A549 (cell line): Measurements from ENCODE around the gene YIPF5. TPM values are rescaled to one million over a fixed set of nuclear protein-coding genes. Genes with fewer than 3 reads are reported as not detected.

ENCODE experiments used
- ATAC-seq, 2 experiments: fragments of 200-7000 bp in 1 of 2; fragments of >200 bp in 1 of 2; cut with Nextera tagmentation in 1 of 2; cut with Tn5 transposase in 1 of 2; 3 replicates each; pipeline versions ENCODE4 v1.8.0 to v1.9.1; 2018 to 2020; ENCODE audit warnings: mild to moderate bottlenecking in 1 of 2, moderate library complexity in 1 of 2
- CTCF ChIA-PET: fragments of 300-600 bp; sonication (Branson Sonifier 250); formaldehyde crosslinking; extraction: SDS; loops from one replicate; lab custom pipeline; 2021; ENCODE audit warnings: antibody characterized with exemption, inconsistent platforms; lab: Yijun Ruan, JAX
- POLR2A ChIA-PET: fragments of 350-600 bp; formaldehyde crosslinking; extraction: SDS; loops from one replicate; lab custom pipeline; 2021; ENCODE audit warnings: antibody characterized with exemption, inconsistent platforms; lab: Yijun Ruan, JAX
- DNase-seq, 2 experiments: peaks; one replicate each; pipeline versions ENCODE4 v3.0.0 to v3.0.0-alpha.2; 2011 to 2016; ENCODE audit warnings: low read depth in 1 of 2, low spot score in 1 of 2
- FAIRE-seq: peaks from 2 replicates; lab custom pipeline; 2011; peaks lifted over from hg19 to GRCh38; lab: Jason Lieb, UNC
- H3K27ac ChIP-seq, 2 experiments: fragments of >200 bp; sonication (Bioruptor Twin); formaldehyde crosslinking; 3 replicates each; pipeline ENCODE4 v1.5.1; 2016 to 2017
- H3K4me1 ChIP-seq: fragments of >200 bp; sonication (Bioruptor Twin); formaldehyde crosslinking; 3 replicates; pipeline ENCODE4 v1.6.1; 2016
- H3K4me2 ChIP-seq: fragments of >200 bp; sonication (Bioruptor Twin); formaldehyde crosslinking; 3 replicates; pipeline ENCODE4 v1.6.1; 2016
- H3K4me3 ChIP-seq: fragments of >200 bp; sonication (Bioruptor Twin); formaldehyde crosslinking; 3 replicates; pipeline ENCODE4 v1.5.1; 2016
- H3K9me3 ChIP-seq: fragments of >200 bp; sonication (Bioruptor Twin); formaldehyde crosslinking; 3 replicates; pipeline ENCODE4 v1.6.1; 2016
- BHLHE40 ChIP-seq: IDR thresholded peaks from 2 replicates; pipeline ENCODE4 v1.6.1; 2012; ENCODE audit warnings: low read depth, low read length, inconsistent platforms
- EHF ChIP-seq: fragments of 250-450 bp; sonication (Bioruptor Pico); IDR thresholded peaks from 2 replicates; pipeline ENCODE4 v1.5.0; 2020; ENCODE audit warnings: mild to moderate bottlenecking
- EHMT2 ChIP-seq: fragments of 200-600 bp; sonication (generic); IDR thresholded peaks from 2 replicates; pipeline ENCODE4 v1.6.1; 2016; ENCODE audit warnings: antibody characterized with exemption, low read depth, mild to moderate bottlenecking, moderate library complexity
- FOSB ChIP-seq: fragments of 250-450 bp; sonication (Bioruptor Pico); IDR thresholded peaks from 2 replicates; pipeline ENCODE4 v1.5.0; 2020; ENCODE audit warnings: mild to moderate bottlenecking, moderate library complexity
- GATA3 ChIP-seq: IDR thresholded peaks from 2 replicates; pipeline ENCODE4 v1.6.1; 2012; ENCODE audit warnings: borderline replicate concordance
- HDAC2 ChIP-seq: fragments of 200-600 bp; sonication (generic); IDR thresholded peaks from 2 replicates; pipeline ENCODE4 v1.6.1; 2016
- HOXA7 ChIP-seq: fragments of 250-450 bp; sonication (Bioruptor Pico); IDR thresholded peaks from 2 replicates; pipeline ENCODE4 v1.5.0; 2020; ENCODE audit warnings: mild to moderate bottlenecking, moderate library complexity
- HOXB13 ChIP-seq: fragments of 250-450 bp; sonication (Bioruptor Pico); IDR thresholded peaks from 2 replicates; pipeline ENCODE4 v1.5.0; 2020; ENCODE audit warnings: low read depth, mild to moderate bottlenecking, moderate library complexity
- KDM1A ChIP-seq: fragments of 200-600 bp; sonication (generic); IDR thresholded peaks from 2 replicates; pipeline ENCODE4 v1.6.1; 2016; ENCODE audit warnings: low read depth, mild to moderate bottlenecking
- MAZ ChIP-seq: fragments of 150-350 bp; IDR thresholded peaks from 2 replicates; pipeline ENCODE4 v1.6.1; 2014; ENCODE audit warnings: antibody characterized with exemption, low read depth, low read length, borderline replicate concordance
- MYC ChIP-seq: IDR thresholded peaks from 2 replicates; pipeline ENCODE4 v1.6.1; 2012; ENCODE audit warnings: mild to moderate bottlenecking, inconsistent platforms, low read length, improper control_type of control experiment, borderline replicate concordance
- NFE2L2 ChIP-seq: fragments of 150-350 bp; conservative IDR thresholded peaks from 2 replicates; pipeline ENCODE4 v1.6.1; 2014; ENCODE audit warnings: low read length
- NR3C1 ChIP-seq: fragments of >200 bp; sonication (Bioruptor Twin); formaldehyde crosslinking; IDR thresholded peaks from 3 replicates; pipeline ENCODE4 v1.6.1; 2017
- PHF8 ChIP-seq: fragments of 200-600 bp; sonication (generic); IDR thresholded peaks from 2 replicates; pipeline ENCODE4 v1.6.1; 2016; ENCODE audit warnings: low read depth, mild to moderate bottlenecking, antibody characterized with exemption, moderate library complexity, borderline replicate concordance
- POLR2AphosphoS2 ChIP-seq: conservative IDR thresholded peaks from 2 replicates; pipeline ENCODE4 v1.6.1; 2012; ENCODE audit warnings: low read length, improper control_type of control experiment, inconsistent platforms
- RCOR1 ChIP-seq: fragments of 150-350 bp; IDR thresholded peaks from 2 replicates; pipeline ENCODE4 v1.6.1; 2014; ENCODE audit warnings: antibody characterized with exemption, low read length, low read depth
- TFCP2L1 ChIP-seq: fragments of 250-450 bp; sonication (Bioruptor Pico); IDR thresholded peaks from 2 replicates; pipeline ENCODE4 v1.5.0; 2021; ENCODE audit warnings: mild to moderate bottlenecking
- TP53 ChIP-seq: fragments of 250-450 bp; sonication (Bioruptor Pico); IDR thresholded peaks from 2 replicates; pipeline ENCODE4 v1.5.0; 2021; ENCODE audit warnings: mild to moderate bottlenecking, moderate library complexity
- USF2 ChIP-seq: fragments of 450-650 bp; IDR thresholded peaks from 2 replicates; pipeline ENCODE4 v1.6.1; 2014; ENCODE audit warnings: antibody characterized with exemption
- ZNF302 ChIP-seq: fragments of 250-450 bp; sonication (Bioruptor Pico); IDR thresholded peaks from 2 replicates; pipeline ENCODE4 v1.9.0; 2021; ENCODE audit warnings: inconsistent platforms, mild to moderate bottlenecking, moderate library complexity
- WGBS: methylation state at CpG from one replicate; pipeline ENCODE4 v1.1.6; 2017; ENCODE audit errors: missing lambda C conversion rate; 5-methylcytosine and 5-hydroxymethylcytosine counted together
- polyA plus RNA-seq, 4 experiments: library from polyadenylated mRNA; depleted of rRNA in 3 of 4; stranded (reverse); fragments of >200 nt; fragmentation: RNase III in 1 of 4; extraction: RNeasy Plus Mini Kit Qiagen cat#74134 plus additional on column Dnase treatment in 1 of 4; gene quantifications; 2 replicates in 3 of 4; 3 replicates in 1 of 4; pipeline ENCODE4 v1.2.3, GENCODE V29; 2011 to 2017
- small RNA-seq, 6 experiments: library from RNA; depleted of rRNA; stranded (forward); fragments of <200 nt; gene quantifications; one replicate each; pipeline ENCODE3, GENCODE V24; 2012
- TF ChIP-seq, protein P1 (sequence below): IDR thresholded peaks from 2 replicates; pipeline ENCODE4 v1.6.1; 2012; ENCODE audit warnings: low read depth, borderline replicate concordance

The YIPF5 gene
- polyA plus RNA-seq, 2 of the 4 experiments (the other 2 are of a cell fraction), result 54.9 to 80.2 TPM

- Histone ChIP-seq H3K4me2 (no peak overlapping the region), H3K4me1 (no peaks in the 10 kb centered on the region), H3K9me3 (no peaks in the 10 kb centered on the region), H3K27ac (no peak overlapping the region), H3K4me3 (no peak overlapping the region)
- CTCF ChIA-PET, result no interaction called here
- POLR2A ChIA-PET, result no interaction called here
- FAIRE-seq (no peak), ATAC-seq (no peak), DNase-seq (no peak)
- no peak for TF ChIP-seq FOSB (CRISPR knock-in tag)
- TF ChIP-seq EHF (CRISPR knock-in tag), result no peak
- TF ChIP-seq KDM1A, result no peak
- TF ChIP-seq USF2, result no peak
- TF ChIP-seq TP53 (CRISPR knock-in tag), result no peak
- no peak for TF ChIP-seq NR3C1
- WGBS, result 47% methylated on average over 2 of the region's 2 CpGs
These were observed 49.7 kb downstream of the YIPF5 start for GRCh38 chr5:144120661-144121180.

GRCh38 chr5:144117412-144117811 lies 53.0 kb downstream of the YIPF5 start:
- ATAC-seq (no peak), DNase-seq (no peak), FAIRE-seq (no peak)
- no peak for TF ChIP-seq EHMT2
- no peak for TF ChIP-seq PHF8
- no peak for TF ChIP-seq POLR2AphosphoS2
- no peak for TF ChIP-seq TP53 (CRISPR knock-in tag)
- TF ChIP-seq HOXA7 (CRISPR knock-in tag), result no peak
- no peak for TF ChIP-seq ZNF302 (CRISPR knock-in tag)
- no peak for TF ChIP-seq HOXB13 (CRISPR knock-in tag)
- no peak for TF ChIP-seq FOSB (CRISPR knock-in tag)
- TF ChIP-seq MYC, result no peak
- TF ChIP-seq GATA3, result no peak
- TF ChIP-seq, protein P1, sequence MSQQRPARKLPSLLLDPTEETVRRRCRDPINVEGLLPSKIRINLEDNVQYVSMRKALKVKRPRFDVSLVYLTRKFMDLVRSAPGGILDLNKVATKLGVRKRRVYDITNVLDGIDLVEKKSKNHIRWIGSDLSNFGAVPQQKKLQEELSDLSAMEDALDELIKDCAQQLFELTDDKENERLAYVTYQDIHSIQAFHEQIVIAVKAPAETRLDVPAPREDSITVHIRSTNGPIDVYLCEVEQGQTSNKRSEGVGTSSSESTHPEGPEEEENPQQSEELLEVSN, result no peak
- no peak for TF ChIP-seq KDM1A
- TF ChIP-seq EHF (CRISPR knock-in tag), result no peak
- no peak for TF ChIP-seq HDAC2
- TF ChIP-seq TFCP2L1, result no peak
- no peak for TF ChIP-seq BHLHE40
- ChIA-PET POLR2A (no interaction called here), CTCF (interaction anchor here (1.1 kb wide), 1 partner anchor 23 kb away, joined by 3 read pairs; no protein-coding TSS in a partner anchor)
- Histone ChIP-seq H3K27ac (no peak overlapping the region), H3K4me2 (no peak overlapping the region), H3K4me3 (no peak overlapping the region), H3K4me1 (no peaks in the 10 kb centered on the region), H3K9me3 (no peaks in the 10 kb centered on the region)

DNA sequence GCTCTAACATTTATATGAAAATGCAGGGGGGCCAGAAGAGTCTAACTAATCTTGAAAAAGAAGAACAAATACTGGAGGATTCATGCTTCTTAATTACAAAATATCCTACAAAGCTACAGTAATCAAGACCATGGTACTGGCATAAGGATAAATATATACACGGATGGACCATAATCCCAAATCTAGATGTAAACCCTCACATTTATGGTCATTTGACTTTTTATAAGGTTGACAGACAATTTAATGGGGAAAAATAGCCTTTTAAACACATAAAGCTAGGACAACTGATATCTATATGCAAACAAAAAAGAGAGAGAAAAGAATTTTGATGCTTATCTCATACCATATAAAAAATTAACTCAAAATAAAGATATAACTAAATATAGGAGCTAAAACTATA lies 55.9 kb downstream of the YIPF5 start:
- POLR2A ChIA-PET, result no interaction called here
- CTCF ChIA-PET, result no interaction called here

More for the DNA sequence above, 55.9 kb downstream of the YIPF5 start:
- Histone ChIP-seq H3K4me3 (no peak overlapping the region), H3K4me2 (no peak overlapping the region), H3K9me3 (no peaks in the 10 kb centered on the region), H3K4me1 (no peaks in the 10 kb centered on the region), H3K27ac (no peak overlapping the region)
- TF ChIP-seq MAZ (no peak), RCOR1 (no peak), NFE2L2 (no peak)
- DNase-seq, result no peak
- no peak for ATAC-seq
- 46% methylated on average over 1 of the region's 1 CpG for WGBS
- FAIRE-seq, result no peak

Small RNAs within 50 kb of the gene (small RNA-seq; reads per million reads assigned to genes)
- gene RN7SL87P, result 0 reads per million in 6 experiments

Other genes starting within 250 kb of the YIPF5 start
- 0.32 and 0.48 TPM in 2 replicates for gene KCTD16, start 214 bp upstream of the YIPF5 start, polyA plus RNA-seq (2011; rRNA removed)
- gene KCTD16, start 214 bp upstream of the YIPF5 start, polyA plus RNA-seq (2017; fragmentation: RNase III; extraction: RNeasy Plus Mini Kit Qiagen cat#74134 plus additional on column Dnase treatment), result 0.10 to 0.17 TPM (median 0.15 TPM) in 3 replicates